NCI-H526 (cell line): ENCODE data around the gene FAM234A.
A peak's percentile ranks its signal among the peaks of the same experiment; 100 is the strongest.
"Not testable (repeated sequence)": the region's sequence is repeated elsewhere in the genome, so short reads cannot be mapped to it uniquely, and the experiment has no call there.

Experiments used
- DNase-seq, 2 experiments: peaks; one replicate each; lab custom pipeline; 2025; lab: John Stamatoyannopoulos, UW

FAM234A gene

DNA sequence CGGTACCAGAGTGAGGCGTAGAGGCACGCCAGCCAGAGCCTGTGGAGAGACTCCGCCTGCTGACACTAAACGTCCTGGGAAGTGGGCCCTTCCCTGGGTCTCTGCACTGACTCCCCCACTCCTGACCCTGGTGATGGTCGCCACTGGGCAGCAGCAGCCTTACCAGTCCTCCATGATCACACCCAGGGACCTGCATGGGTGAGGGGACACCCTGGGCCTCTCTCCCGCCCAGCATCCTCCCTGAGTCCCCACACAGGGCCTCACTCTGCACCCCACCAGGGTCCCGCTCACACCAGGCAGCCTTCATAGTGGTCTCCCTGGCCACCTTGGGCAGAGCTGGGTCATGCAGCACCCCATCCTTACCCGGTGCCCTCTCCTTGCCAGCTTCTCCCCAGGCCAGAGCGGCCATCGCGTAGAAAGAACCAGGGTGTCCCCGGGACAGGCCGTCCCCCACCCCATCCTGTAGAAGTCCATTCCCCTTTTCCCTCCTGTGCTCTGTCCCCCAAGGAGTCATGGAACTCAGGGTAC, 30.4 kb downstream of the FAM234A start:
- DNase-seq = no peak

GRCh38 chr16:265711-266110, 31.1 kb downstream of the FAM234A start:
- DNase-seq = no peak

DNA sequence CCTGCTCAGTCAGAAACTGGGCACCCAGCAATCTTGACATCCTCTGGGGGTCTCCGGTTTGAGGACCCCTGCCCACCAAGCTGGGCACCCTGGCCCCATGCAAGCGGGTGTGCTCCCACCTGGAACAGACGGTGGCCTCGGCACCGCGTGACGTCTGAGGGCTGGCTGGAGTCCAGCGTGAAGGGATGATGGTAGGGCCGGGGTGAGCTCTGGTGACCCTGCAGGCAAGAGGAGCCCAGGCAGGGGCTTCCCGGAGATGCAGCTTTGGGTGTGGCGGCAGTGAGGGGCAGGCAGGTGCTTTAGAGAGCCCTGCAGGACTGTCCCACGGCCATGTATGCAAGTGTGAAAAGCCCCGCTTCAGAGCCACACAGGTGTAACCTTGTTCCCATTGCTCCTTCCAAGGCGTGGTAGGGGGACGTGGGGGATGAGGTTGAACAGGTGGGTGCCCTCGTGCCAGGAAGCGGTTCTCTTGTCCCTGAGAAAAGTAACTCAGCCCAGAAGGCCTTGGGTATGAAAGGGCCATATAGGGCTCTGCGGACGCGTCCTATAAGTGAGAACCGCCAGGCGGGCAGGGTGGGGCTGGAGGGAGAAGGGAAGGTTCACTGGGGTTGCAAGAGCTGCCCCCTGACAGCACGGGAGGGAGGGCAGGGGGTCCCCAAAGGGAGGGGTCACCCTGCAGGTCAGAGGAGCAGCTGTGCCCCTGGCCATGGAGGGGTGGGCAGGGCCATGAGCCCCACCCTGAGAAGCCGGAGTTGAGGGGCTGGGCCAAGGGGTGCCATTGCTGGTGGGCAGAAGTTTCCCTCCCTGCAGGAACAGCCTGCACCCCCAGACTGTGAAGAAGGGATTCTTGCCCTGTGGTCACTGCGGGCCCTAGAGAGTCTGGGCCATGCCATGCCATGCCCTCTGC, 31.9 kb downstream of the FAM234A start:
- DNase-seq = no peak

DNA sequence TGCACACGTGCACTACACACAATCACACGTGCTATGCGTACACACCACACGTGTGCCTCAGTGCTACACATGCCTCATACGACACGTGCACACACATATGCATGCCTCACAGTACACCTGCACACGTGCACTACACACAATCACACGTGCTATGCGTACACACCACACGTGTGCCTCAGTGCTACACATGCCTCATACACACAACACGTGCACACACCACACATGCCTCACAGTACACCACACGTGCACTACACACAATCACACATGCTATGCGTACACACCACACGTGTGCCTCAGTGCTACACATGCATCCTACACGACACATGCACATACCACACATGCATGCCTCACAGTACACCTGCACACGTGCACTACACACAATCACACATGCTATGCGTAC, 32.9 kb downstream of the FAM234A start:
- not testable (repeated sequence) for DNase-seq

- DNase-seq = no peak
These were observed 33.8 kb downstream of the FAM234A start for GRCh38 chr16:268141-269053.

DNA sequence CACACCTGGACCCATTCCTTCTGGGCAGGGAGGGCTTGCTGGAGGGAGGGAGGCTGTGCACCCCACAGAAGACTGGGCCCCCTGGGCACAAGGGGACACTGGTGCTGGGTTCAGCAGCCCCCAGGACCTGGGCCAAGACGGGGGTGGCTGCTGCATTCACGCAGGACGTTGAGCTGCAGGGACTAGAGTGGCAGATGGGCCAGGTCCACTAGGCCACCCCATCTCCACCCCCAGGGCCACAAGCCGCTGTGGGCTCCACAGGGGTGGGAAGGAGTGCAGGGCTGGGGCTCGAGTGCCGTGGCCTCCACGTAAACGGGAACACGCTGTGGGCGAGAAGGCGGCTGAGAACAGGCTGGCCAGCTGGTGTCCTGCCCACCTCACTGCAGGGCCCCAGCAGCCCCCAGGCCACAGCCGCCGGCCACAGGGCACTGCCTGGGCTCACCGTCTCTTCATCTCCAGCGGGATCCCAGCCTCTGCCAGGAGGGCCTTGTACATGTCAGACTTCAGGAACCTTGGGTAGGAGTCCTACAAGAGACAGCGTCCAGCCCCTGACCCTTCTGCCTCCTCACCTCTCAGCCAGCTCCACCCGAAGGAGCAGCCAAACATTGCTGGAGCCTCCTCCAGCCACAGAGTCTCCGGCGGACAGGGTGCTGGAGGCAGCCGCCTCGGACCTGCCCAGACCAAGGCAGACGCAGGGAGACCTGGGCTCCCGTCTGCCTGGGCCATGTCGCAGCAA, 34.6 kb downstream of the FAM234A start:
- DNase-seq = no peak

GRCh38 chr16:270381-271255, 36.0 kb downstream of the FAM234A start:
- DNase-seq = no peak

- DNase-seq = no peak
These were observed 38.3 kb downstream of the FAM234A start for GRCh38 chr16:272633-273546.

DNA sequence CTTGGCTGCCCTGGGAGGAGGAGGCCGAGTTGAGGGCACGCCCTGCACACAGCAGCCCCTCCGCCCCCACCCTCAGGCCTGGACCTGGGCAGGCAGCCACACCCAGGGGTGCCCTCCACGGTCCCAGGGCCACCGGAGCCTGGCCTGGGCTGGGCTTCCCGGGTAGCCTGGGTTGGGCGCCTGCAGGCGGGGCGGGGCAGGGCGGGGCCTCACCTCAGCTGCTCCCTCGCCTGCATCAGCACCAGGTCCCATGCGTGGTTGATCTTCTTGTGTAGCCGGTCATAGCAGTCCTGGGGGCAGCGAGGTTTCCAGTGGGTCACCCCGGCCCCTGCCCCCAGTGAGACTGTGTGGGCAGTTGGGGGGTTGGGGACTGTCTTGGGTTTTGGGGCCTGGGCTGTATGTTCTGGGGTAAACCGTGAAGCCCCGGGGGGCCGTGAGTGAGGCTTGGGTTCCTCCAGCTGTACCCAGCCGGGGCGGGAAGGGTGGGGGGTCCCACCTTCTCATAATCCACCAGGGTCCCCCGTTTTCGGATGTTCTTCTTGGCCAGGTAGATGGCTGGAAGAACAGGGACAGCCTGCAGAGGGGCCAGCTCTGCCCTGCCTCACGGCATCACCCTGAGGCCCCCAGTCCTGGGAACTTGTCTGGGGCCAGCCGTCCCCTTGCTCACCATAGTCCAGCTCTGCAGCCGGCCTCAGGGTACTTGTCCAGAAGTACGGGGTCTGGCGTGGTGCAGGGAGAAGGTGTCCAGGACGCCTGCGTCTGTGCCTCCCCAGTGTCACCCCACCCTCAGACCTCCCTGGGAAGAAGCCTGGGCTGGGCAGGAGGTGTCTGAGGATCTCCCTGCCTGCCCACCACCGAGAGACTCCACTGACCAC, 39.2 kb downstream of the FAM234A start:
- DNase-seq = peak in 1 of 2 experiments; percentile 52

GRCh38 chr16:275041-275641, 40.5 kb downstream of the FAM234A start:
- peak in 1 of 2 experiments; percentile 49 for DNase-seq

GRCh38 chr16:275786-276232, 41.2 kb downstream of the FAM234A start, which contains the start of gene RGS11:
RGS11 (minus strand) TSS chr16:275944; CDS start chr16:275911, 33 bp downstream.
- DNase-seq = no peak

DNA sequence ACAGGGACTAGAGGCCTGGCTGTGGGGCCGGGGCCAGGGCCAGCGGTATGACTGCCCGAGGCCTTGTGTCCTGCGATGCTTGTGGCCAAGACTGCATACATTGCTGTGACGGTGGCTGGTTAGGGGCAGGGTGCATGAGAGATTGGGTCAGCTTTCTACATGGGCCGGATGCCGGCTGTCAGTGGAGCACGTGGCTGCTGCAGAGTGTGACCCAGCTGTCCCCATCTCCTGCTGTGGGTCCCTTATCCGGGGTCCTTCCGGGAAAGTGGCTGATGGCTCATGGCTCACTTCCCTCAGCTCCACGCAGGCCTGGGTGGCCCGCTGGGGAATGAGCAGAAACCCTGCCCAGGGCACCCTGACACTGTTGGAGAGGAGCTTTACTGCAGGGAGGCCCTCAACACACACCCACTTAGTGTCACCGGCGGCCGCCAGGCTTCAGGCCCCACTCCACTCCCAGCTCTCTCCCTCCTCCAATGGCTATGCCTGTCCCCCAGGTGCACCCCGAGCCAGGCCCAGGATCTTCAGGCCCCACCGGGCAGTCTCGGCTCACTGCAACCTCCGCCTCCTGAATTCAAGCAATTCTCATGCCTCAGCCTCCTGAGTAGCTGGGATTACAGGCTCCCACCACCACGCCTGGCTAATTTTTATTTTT, 41.9 kb downstream of the FAM234A start:
- no peak for DNase-seq

DNA sequence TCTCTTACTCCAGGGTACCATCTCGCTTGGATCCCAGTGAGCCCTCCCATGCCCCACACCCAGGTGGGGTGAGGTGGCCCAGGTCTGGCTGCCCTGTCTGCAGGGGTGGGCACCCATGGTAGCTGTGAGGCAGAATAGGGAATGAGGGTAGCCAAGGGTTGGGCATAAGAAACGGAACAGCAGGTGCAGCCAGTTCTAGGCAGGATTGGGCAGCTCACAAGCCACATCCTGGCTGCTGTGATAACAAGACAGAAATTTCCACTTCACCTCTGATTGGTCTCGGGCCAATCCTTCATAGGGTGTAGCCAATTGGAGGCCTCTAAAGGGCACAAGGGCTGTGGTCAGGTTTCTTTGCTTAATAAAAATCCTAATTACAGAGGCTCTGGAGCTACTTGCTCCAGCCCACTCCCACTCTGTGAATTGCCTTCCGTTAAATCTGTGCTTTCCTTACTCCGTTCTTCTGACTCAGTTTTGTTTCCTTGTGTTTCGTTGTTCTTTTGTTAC, 44.3 kb downstream of the FAM234A start:
- DNase-seq = peak; percentile 50 to 65

- no peak for DNase-seq
These were observed 44.9 kb downstream of the FAM234A start for GRCh38 chr16:279531-279930.

DNA sequence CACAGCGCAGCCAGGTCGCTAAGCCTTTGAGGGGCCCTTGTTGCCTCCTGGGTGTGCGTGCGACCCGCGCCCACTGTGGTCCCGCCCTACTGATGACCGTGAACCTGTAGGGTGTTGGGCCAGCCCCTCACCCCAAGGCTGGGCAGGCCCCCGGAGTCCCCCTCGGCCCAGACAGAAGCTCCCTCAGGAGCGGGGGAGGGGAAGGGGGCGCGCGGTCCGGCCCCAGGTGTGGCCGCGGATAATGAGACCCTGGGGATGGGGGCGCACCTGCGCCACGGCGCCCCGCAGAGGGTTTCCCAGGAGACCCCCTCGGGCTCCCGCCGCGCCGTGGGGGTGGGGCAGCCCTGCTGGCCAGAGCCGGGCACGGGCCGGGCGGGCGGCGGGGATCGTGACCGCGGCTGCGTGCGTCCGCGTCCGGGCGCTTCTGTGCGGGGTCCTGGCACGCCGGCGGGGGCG, 45.4 kb downstream of the FAM234A start:
- no peak for DNase-seq

DNA sequence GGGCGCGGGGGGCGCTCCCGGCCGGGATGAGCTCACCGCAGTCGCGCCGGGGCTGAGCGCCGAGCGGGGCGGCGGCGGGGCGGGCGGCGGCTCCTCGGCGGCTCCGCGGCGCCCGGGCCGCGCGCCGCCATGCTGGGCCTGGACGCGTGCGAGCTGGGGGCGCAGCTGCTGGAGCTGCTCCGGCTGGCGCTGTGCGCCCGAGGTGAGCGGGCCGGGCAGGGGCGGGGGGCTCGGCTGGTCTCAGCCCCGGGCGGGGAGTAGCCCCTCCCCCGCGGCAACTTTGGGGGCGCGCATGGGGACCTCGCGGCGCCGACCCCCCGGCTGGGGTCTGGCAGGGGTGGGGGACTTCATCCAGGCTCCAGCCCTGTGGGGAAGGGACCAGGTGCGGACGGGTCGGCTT, 45.9 kb downstream of the FAM234A start, which contains the start of gene ARHGDIG:
Gene ARHGDIG (plus strand): TSS at position 40 of the 400 bp plus-strand sequence. CDS start 90 bp downstream, at position 130.
- DNase-seq = peak in 1 of 2 experiments; percentile 23
